Mucosa of stomach (tissue), 1 donor: Measurements from ENCODE around the gene LTBP4.

Source experiments
- H3K27me3 ChIP-seq: one replicate; pipeline ENCODE4 v1.7.0; 2013; ENCODE audit warnings: mild to moderate bottlenecking, low read length; ENCODE audit not compliant: control insufficient read depth, insufficient read depth
- H3K36me3 ChIP-seq: one replicate; pipeline ENCODE4 v1.7.0; 2013; ENCODE audit warnings: low read length; ENCODE audit not compliant: control insufficient read depth, insufficient read depth
- H3K4me1 ChIP-seq: one replicate; pipeline ENCODE4 v1.7.0; 2013; ENCODE audit warnings: mild to moderate bottlenecking, low read length; ENCODE audit not compliant: control insufficient read depth, insufficient read depth
- H3K4me3 ChIP-seq: one replicate; pipeline ENCODE4 v1.7.0; 2013; ENCODE audit warnings: low read length
- H3K9ac ChIP-seq: one replicate; pipeline ENCODE4 v1.7.0; 2013; ENCODE audit warnings: mild to moderate bottlenecking, low read length, moderate library complexity
- H3K9me3 ChIP-seq: one replicate; pipeline ENCODE4 v1.7.0; 2013; ENCODE audit warnings: mild to moderate bottlenecking, low read length, moderate library complexity; ENCODE audit not compliant: control insufficient read depth
- donor health status: Pancreatic carcinoma.

Gene LTBP4

GRCh38 chr19:40611096-40611495 is 9.9 kb downstream of the LTBP4 start:
- Histone ChIP-seq H3K4me1 (peaks cover 55% of the 10 kb centered on the region), H3K9ac (peak overlapping the region; percentile 74), H3K27me3 (no peaks in the 10 kb centered on the region), H3K36me3 (no peaks in the 10 kb centered on the region), H3K4me3 (no peak overlapping the region), H3K9me3 (no peaks in the 10 kb centered on the region)

GRCh38 chr19:40611900-40612698 is 10.9 kb downstream of the LTBP4 start:
- Histone ChIP-seq H3K4me1 (peaks cover 47% of the 10 kb centered on the region), H3K4me3 (no peak overlapping the region), H3K9me3 (no peaks in the 10 kb centered on the region), H3K36me3 (no peaks in the 10 kb centered on the region), H3K9ac (no peak overlapping the region), H3K27me3 (no peaks in the 10 kb centered on the region)

GRCh38 chr19:40612831-40613689 is 11.9 kb downstream of the LTBP4 start:
- no peaks in the 10 kb centered on the region for H3K36me3 ChIP-seq
- H3K27me3 ChIP-seq = no peaks in the 10 kb centered on the region
- H3K4me1 ChIP-seq = peaks cover 37% of the 10 kb centered on the region
- H3K9me3 ChIP-seq = no peaks in the 10 kb centered on the region
- peak overlapping the region; percentile 80 for H3K9ac ChIP-seq
- H3K4me3 ChIP-seq = peak overlapping the region; percentile 71

GRCh38 chr19:40613690-40614621 is 12.8 kb downstream of the LTBP4 start:
- H3K9ac ChIP-seq = peak overlapping the region; percentile 80
- no peaks in the 10 kb centered on the region for H3K9me3 ChIP-seq
- H3K36me3 ChIP-seq = no peaks in the 10 kb centered on the region
- peak overlapping the region; percentile 71 for H3K4me3 ChIP-seq
- no peaks in the 10 kb centered on the region for H3K27me3 ChIP-seq
- peaks cover 28% of the 10 kb centered on the region for H3K4me1 ChIP-seq

- Histone ChIP-seq H3K4me3 (peak overlapping the region; percentile 71), H3K36me3 (peaks cover 5% of the 10 kb centered on the region), H3K27me3 (no peaks in the 10 kb centered on the region), H3K4me1 (peaks cover 23% of the 10 kb centered on the region), H3K9me3 (no peaks in the 10 kb centered on the region), H3K9ac (peak overlapping the region; percentile 80)
These were observed 13.6 kb downstream of the LTBP4 start for GRCh38 chr19:40614622-40615411.

GRCh38 chr19:40616178-40616577 is 15.0 kb downstream of the LTBP4 start:
- H3K27me3 ChIP-seq = no peaks in the 10 kb centered on the region
- peaks cover 5% of the 10 kb centered on the region for H3K36me3 ChIP-seq
- no peaks in the 10 kb centered on the region for H3K9me3 ChIP-seq
- no peak overlapping the region for H3K4me3 ChIP-seq
- H3K4me1 ChIP-seq = peaks cover 9% of the 10 kb centered on the region
- H3K9ac ChIP-seq = no peak overlapping the region

- peaks cover 2% of the 10 kb centered on the region for H3K4me1 ChIP-seq
These were observed 15.8 kb downstream of the LTBP4 start for GRCh38 chr19:40616941-40617340.

GRCh38 chr19:40617961-40618360 is 16.8 kb downstream of the LTBP4 start:
- Histone ChIP-seq H3K4me3 (no peak overlapping the region), H3K27me3 (no peaks in the 10 kb centered on the region), H3K9ac (no peak overlapping the region), H3K9me3 (no peaks in the 10 kb centered on the region), H3K4me1 (no peaks in the 10 kb centered on the region), H3K36me3 (peaks cover 9% of the 10 kb centered on the region)

More at GRCh38 chr19:40616941-40617340, 15.8 kb downstream of the LTBP4 start:
- Histone ChIP-seq H3K4me3 (no peak overlapping the region), H3K27me3 (no peaks in the 10 kb centered on the region), H3K9ac (no peak overlapping the region), H3K36me3 (peaks cover 9% of the 10 kb centered on the region), H3K9me3 (no peaks in the 10 kb centered on the region)

GRCh38 chr19:40619333-40620160 is 18.4 kb downstream of the LTBP4 start:
- Histone ChIP-seq H3K27me3 (no peaks in the 10 kb centered on the region), H3K9ac (no peak overlapping the region), H3K9me3 (no peaks in the 10 kb centered on the region), H3K36me3 (peaks cover 9% of the 10 kb centered on the region), H3K4me1 (peaks cover 6% of the 10 kb centered on the region), H3K4me3 (no peak overlapping the region)

GRCh38 chr19:40620161-40620485 is 19.0 kb downstream of the LTBP4 start:
- Histone ChIP-seq H3K27me3 (no peaks in the 10 kb centered on the region), H3K4me1 (peaks cover 6% of the 10 kb centered on the region), H3K9me3 (no peaks in the 10 kb centered on the region), H3K9ac (no peak overlapping the region), H3K4me3 (no peak overlapping the region), H3K36me3 (peaks cover 9% of the 10 kb centered on the region)
